Liver (tissue), 9 donors: ENCODE measurements around the gene EXOG. TPM values are rescaled to one million over a fixed set of nuclear protein-coding genes. Genes with fewer than 3 reads are reported as not detected.

Source experiments
- DNase-seq: peaks from one replicate; pipeline ENCODE4 v3.0.0-alpha.2; 2017; ENCODE audit warnings: low spot score
- H3K27ac ChIP-seq, 2 donors: one replicate each; pipeline ENCODE4 v1.7.0; 2013; ENCODE audit warnings: inconsistent platforms in 2 of 2, low read length in 2 of 2, control low read depth in 1 of 2, low read depth in 1 of 2, mild to moderate bottlenecking in 1 of 2
- H3K27me3 ChIP-seq, 4 donors: one replicate each; pipeline versions ENCODE4 v1.6.1 to v1.7.0; 2013; ENCODE audit warnings: low read length in 3 of 4, inconsistent platforms in 1 of 4, mild to moderate bottlenecking in 1 of 4, moderate library complexity in 1 of 4; ENCODE audit not compliant: control insufficient read depth in 4 of 4, insufficient read depth in 4 of 4
- H3K36me3 ChIP-seq, 4 donors: one replicate each; pipeline versions ENCODE4 v1.6.1 to v1.7.0; 2013; ENCODE audit warnings: low read length in 3 of 4, mild to moderate bottlenecking in 3 of 4, low read depth in 1 of 4, moderate library complexity in 1 of 4; ENCODE audit not compliant: control insufficient read depth in 4 of 4, insufficient read depth in 3 of 4
- H3K4me1 ChIP-seq, 4 donors: one replicate each; pipeline versions ENCODE4 v1.6.1 to v1.7.0; 2013; ENCODE audit warnings: low read length in 3 of 4, mild to moderate bottlenecking in 3 of 4, moderate library complexity in 1 of 4; ENCODE audit not compliant: control insufficient read depth in 4 of 4, insufficient read depth in 4 of 4
- H3K4me3 ChIP-seq, 3 donors: one replicate each; pipeline versions ENCODE4 v1.6.1 to v1.7.0; 2013; ENCODE audit warnings: low read length in 3 of 3, control low read depth in 1 of 3, low read depth in 1 of 3, mild to moderate bottlenecking in 1 of 3
- H3K9ac ChIP-seq, 2 donors: one replicate each; pipeline ENCODE4 v1.7.0; 2013; ENCODE audit warnings: low read length in 2 of 2, mild to moderate bottlenecking in 2 of 2, moderate library complexity in 2 of 2, control low read depth in 1 of 2, low read depth in 1 of 2
- H3K9me3 ChIP-seq, 4 donors: one replicate each; pipeline versions ENCODE4 v1.6.1 to v1.7.0; 2013; ENCODE audit warnings: low read length in 3 of 4; ENCODE audit not compliant: control insufficient read depth in 4 of 4
- ATF3 ChIP-seq: IDR thresholded peaks from 2 replicates; pipeline ENCODE4 v1.6.1; 2016; ENCODE audit warnings: antibody characterized with exemption
- CTCF ChIP-seq: fragments of 150-350 bp; IDR thresholded peaks from 2 replicates; pipeline ENCODE4 v1.5.1; 2017; ENCODE audit warnings: improper control_type of control experiment, low read depth, low read length; ENCODE audit not compliant: missing input control
- EGR1 ChIP-seq, 2 donors: IDR thresholded peaks; 2 replicates each; pipeline ENCODE4 v1.6.1; 2016 to 2018; ENCODE audit warnings: antibody characterized with exemption in 2 of 2, low read depth in 2 of 2
- FOXA1 ChIP-seq: IDR thresholded peaks from 2 replicates; pipeline ENCODE4 v1.6.1; 2016; ENCODE audit warnings: antibody characterized with exemption
- GABPA ChIP-seq, 2 donors: IDR thresholded peaks in 1 of 2; conservative IDR thresholded peaks in 1 of 2; 2 replicates each; pipeline ENCODE4 v1.6.1; 2016; ENCODE audit warnings: antibody characterized with exemption in 2 of 2, mild to moderate bottlenecking in 1 of 2, moderate library complexity in 1 of 2
- HNF4A ChIP-seq, 2 donors: conservative IDR thresholded peaks; 2 replicates each; pipeline ENCODE4 v1.6.1; 2016; ENCODE audit warnings: antibody characterized with exemption in 2 of 2, mild to moderate bottlenecking in 2 of 2
- HNF4G ChIP-seq: IDR thresholded peaks from 2 replicates; pipeline ENCODE4 v1.6.1; 2016; ENCODE audit warnings: antibody characterized with exemption
- JUND ChIP-seq, 2 donors: IDR thresholded peaks; 2 replicates each; pipeline ENCODE4 v1.6.1; 2016; ENCODE audit warnings: antibody characterized with exemption in 2 of 2
- MAX ChIP-seq: IDR thresholded peaks from 2 replicates; pipeline ENCODE4 v1.6.1; 2016; ENCODE audit warnings: antibody characterized with exemption
- NR2F2 ChIP-seq: IDR thresholded peaks from 2 replicates; pipeline ENCODE4 v1.6.1; 2016; ENCODE audit warnings: antibody characterized with exemption
- RAD21 ChIP-seq, 2 donors: IDR thresholded peaks; 2 replicates each; pipeline ENCODE4 v1.6.1; 2016; ENCODE audit warnings: antibody characterized with exemption in 2 of 2, mild to moderate bottlenecking in 2 of 2
- REST ChIP-seq: IDR thresholded peaks from 2 replicates; pipeline ENCODE4 v1.6.1; 2016; ENCODE audit warnings: antibody characterized with exemption, mild to moderate bottlenecking
- SP1 ChIP-seq: IDR thresholded peaks from 2 replicates; pipeline ENCODE4 v1.6.1; 2018; ENCODE audit warnings: antibody characterized with exemption, mild to moderate bottlenecking
- TAF1 ChIP-seq: conservative IDR thresholded peaks from 2 replicates; pipeline ENCODE4 v1.6.1; 2016; ENCODE audit warnings: antibody characterized with exemption, mild to moderate bottlenecking
- YY1 ChIP-seq: IDR thresholded peaks from 2 replicates; pipeline ENCODE4 v1.6.1; 2016; ENCODE audit warnings: antibody characterized with exemption, mild to moderate bottlenecking
- ZBTB33 ChIP-seq: IDR thresholded peaks from 2 replicates; pipeline ENCODE4 v1.6.1; 2016; ENCODE audit warnings: antibody characterized with exemption
- WGBS: extraction: QIAGEN DNeasy Blood & Tissue Kit; methylation state at CpG from one replicate; pipeline ENCODE4 v1.1.7; 2013; 5-methylcytosine and 5-hydroxymethylcytosine counted together
- polyA plus RNA-seq, 2 donors: library from polyadenylated mRNA; stranded (reverse) in 1 of 2; unstranded in 1 of 2; fragments of 200-250 nt in 1 of 2; fragments of >200 nt in 1 of 2; fragmentation: Nextera tagmentation in 1 of 2; extraction: Ambion mirVana in 1 of 2; gene quantifications; one replicate each; pipeline versions ENCODE4 v1.2.1 to v1.2.3, GENCODE V29; 2013 to 2015
- total RNA-seq, 2 donors: library from RNA; depleted of rRNA; stranded (reverse); fragments of >200 nt; gene quantifications; one replicate each; pipeline ENCODE4 v1.2.3, GENCODE V29; 2014
- donor health status: healthy.
- donor health status: healthy.
- donor health status: healthy.
- donor health status: healthy.
- donor health status: healthy.

EXOG gene
- total and polyA plus RNA-seq, 4 donors, result 2.1 to 4.4 (median 3.9) TPM

GRCh38 chr3:38563070-38563885 is 67.1 kb downstream of the EXOG start:
- Histone ChIP-seq H3K9me3 (no peaks in the 10 kb centered on the region), H3K27me3 (no peaks in the 10 kb centered on the region), H3K4me1 (no peaks in the 10 kb centered on the region), H3K9ac (no peak overlapping the region), H3K4me3 (no peak overlapping the region), H3K27ac (no peak overlapping the region), H3K36me3 (no peaks in the 10 kb centered on the region)
- DNase-seq, result no peak
- WGBS, result 87% methylated on average over 15 of the region's 15 CpGs
- TF ChIP-seq SP1 (no peak), MAX (no peak), REST (no peak), HNF4A (conservative IDR thresholded peaks at IDR 0.05) (no peak), YY1 (no peak), HNF4G (no peak)

GRCh38 chr3:38563886-38564270 is 67.7 kb downstream of the EXOG start:
- Histone ChIP-seq H3K4me3 (no peak overlapping the region), H3K27me3 (no peaks in the 10 kb centered on the region), H3K9me3 (no peaks in the 10 kb centered on the region), H3K9ac (no peak overlapping the region), H3K27ac (no peak overlapping the region), H3K36me3 (no peaks in the 10 kb centered on the region), H3K4me1 (no peaks in the 10 kb centered on the region)
- 88% methylated on average over 10 of the region's 10 CpGs for WGBS
- no peak for DNase-seq
- TF ChIP-seq JUND (IDR thresholded peaks at IDR 0.05) (no peak), ZBTB33 (no peak), RAD21 (IDR thresholded peaks at IDR 0.05) (no peak), HNF4A (conservative IDR thresholded peaks at IDR 0.05) (no peak), SP1 (no peak), HNF4G (no peak), CTCF (no peak), MAX (no peak), FOXA1 (no peak), EGR1 (IDR thresholded peaks at IDR 0.05; ENCODE audit: low read depth in 2 of 2) (no peak), GABPA (IDR thresholded peaks at IDR 0.05 in 1 of 2, conservative IDR thresholded peaks at IDR 0.05 in 1 of 2) (no peak), TAF1 (no peak), NR2F2 (no peak), ATF3 (no peak)
